LNCAP (cell line): Measurements from ENCODE around the gene RAB37.

ENCODE experiments used
- TF ChIP-seq, protein P1 (sequence below): fragments of 450-650 bp; IDR thresholded peaks from 2 replicates; pipeline ENCODE4 v1.5.1; 2017; ENCODE audit warnings: mild to moderate bottlenecking

Gene RAB37

DNA sequence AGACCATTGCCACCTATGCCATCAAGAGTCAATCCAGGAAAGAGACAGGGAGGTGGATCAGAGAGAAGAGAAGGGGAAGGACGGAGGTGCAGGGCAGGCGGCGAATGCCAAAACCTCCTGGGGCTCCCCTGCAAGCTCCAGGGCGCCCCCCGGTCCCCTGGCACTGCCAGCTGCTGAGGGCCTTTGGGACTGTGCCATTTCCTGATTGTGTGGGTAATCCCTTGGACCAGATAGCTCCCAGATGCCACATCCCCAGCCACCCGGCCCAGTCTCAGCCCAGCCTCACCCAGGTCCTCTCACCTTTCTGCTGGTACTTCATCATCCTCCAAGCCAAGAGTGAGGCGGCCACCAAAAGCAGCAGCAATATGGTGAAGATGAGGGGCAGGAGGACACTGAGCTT lies 39.0 kb upstream of the RAB37 start:
- TF ChIP-seq, protein P1, sequence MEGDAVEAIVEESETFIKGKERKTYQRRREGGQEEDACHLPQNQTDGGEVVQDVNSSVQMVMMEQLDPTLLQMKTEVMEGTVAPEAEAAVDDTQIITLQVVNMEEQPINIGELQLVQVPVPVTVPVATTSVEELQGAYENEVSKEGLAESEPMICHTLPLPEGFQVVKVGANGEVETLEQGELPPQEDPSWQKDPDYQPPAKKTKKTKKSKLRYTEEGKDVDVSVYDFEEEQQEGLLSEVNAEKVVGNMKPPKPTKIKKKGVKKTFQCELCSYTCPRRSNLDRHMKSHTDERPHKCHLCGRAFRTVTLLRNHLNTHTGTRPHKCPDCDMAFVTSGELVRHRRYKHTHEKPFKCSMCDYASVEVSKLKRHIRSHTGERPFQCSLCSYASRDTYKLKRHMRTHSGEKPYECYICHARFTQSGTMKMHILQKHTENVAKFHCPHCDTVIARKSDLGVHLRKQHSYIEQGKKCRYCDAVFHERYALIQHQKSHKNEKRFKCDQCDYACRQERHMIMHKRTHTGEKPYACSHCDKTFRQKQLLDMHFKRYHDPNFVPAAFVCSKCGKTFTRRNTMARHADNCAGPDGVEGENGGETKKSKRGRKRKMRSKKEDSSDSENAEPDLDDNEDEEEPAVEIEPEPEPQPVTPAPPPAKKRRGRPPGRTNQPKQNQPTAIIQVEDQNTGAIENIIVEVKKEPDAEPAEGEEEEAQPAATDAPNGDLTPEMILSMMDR: no peak

DNA sequence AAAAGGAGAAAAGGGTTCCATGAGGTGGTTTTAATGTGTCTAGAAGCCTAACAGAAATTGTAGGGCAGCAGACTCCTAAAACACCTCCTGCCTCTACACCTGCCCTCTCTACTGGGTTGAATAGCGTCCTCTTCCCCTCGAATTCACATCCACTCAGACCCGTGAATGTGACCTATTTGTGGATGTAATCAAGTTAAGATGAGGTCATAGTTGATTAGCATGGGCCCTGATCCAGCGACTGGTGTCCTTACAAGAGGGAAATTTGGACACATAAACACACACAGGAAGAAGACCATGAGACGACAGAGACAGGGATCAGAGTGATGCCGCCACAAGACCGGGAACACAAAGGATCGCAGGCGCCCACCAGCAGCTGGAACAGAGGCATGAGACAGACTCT lies 37.8 kb upstream of the RAB37 start:
- TF ChIP-seq, protein P1: no peak

DNA sequence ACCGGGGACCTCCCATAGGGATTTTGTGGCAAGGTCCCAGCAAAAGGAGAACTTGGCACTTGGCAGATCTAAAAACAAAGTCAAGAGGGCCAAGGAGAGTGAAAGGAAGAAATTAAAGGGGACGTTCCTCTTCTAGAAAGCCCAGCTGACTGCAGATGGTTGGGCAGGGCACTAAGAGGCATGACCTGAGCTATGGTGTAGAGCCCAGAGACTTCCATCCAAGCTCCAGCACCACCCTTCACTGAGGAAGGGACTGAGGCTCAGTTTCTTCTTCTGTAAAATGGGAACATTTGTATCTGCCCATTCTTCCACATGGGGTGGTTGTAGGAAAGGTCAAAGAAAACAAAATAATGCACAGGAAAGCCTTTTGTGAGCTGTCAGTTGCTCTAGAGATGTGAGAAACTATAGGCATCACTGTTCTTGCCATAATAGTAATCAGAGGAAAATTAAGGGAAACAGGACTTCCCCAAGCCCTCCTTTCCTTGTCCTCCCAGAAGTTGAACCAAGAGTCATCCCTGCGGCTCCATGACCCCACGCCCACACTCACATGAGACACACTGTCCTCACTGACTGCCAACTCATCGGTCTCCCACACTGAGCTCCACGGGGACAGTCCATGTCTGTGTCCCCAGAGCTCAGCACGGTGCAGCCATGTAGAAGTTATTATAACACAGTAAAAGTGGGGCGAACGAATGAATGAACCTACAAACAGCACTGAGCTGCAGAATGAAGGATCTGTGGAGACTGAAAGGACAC lies 34.8 kb upstream of the RAB37 start:
- TF ChIP-seq, protein P1: no peak

DNA sequence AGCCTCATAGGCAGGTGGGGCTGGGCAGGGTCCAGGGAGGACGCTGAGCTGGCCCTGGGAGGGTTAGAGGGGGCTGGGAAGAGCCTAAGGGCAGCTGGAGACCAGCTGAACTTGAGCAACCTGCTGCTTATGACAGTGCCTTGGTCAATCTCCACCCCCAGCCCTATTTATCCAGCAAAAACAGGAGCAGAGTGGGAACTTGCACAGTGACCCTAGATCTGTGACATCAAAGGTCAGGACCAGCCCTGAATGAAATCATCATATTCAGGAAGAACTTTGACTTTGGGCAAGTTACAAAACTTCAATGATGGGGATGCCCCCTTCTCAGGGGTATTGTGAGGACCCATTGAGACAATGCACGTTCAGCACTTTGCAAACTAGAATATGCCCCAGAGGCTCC lies 33.7 kb upstream of the RAB37 start:
- TF ChIP-seq, protein P1: no peak

DNA sequence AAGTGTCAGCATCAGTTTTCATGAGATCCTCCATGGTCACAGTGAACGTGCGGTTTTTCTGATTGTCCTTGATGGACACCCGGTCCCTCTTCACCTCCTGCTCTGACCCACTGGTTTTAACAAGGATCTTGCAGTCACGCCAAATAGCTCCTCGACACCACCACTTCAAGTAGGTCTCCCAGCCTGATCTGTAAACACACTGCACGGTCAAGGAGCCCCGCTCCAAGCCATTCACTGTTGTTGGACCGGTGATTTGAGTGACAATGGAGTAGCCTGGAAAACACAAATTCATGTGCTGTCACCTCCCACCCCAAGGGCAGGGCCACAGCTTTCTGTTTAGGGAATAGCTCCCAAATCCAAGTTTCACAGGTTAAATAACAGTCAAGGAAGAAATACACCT lies 32.5 kb upstream of the RAB37 start:
- TF ChIP-seq, protein P1: no peak

DNA sequence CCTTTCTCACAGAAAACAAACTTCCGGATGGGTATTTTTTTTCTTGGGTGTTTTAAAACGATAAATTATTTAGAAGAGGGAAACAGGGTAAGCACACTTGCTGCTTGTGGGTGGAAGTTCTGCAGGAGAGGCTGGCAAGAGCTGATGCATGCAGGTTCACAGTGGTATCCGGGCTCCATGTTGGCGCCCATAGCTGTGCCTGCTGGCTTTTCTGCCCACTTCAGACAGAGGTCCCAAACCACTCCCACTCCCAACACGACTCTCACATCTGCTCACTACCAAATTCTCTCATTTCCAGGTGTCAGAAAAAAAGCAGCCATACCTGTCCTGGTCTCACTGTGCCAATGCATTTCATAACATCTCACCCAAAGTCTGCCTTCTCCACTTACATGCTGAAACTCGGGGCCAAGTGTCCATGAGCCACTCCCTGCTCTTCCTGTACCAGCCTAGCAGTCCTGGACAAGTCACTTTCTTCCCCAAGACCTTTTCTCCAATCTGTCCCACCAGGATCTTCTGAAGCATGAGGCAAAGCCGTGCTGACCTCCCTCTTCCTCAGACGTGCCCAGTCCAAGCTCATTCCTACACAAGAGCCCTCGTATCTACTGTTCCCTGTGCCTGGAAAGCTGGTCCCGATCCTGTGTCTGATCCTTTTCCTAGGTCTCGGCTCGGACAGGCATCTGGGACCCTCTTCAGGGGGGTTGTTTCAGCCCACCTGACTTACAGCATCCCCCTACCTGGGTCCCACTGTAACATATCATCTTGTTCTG lies 25.8 kb upstream of the RAB37 start:
- TF ChIP-seq, protein P1: no peak

DNA sequence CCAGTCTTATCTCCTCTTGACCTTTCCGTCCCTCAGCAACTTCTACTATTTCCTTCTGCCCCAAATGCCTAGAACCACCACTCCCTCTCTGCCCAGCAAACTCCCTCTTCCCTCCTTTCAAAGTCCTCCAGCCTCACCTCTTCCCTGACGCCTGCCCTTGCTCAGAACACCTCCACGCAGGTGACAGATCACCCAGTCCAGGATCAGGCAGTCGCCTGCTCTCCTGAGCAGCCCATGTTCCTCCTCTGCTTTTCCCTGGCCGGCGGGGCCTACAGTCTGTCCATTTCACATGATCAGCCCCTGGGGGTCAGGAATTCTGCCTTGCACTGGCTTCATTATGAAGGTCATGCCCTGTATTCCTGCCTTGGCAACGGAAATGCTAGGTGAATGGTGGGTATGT lies 24.8 kb upstream of the RAB37 start:
- TF ChIP-seq, protein P1: no peak
